WTC11 (cell line): ENCODE results near the gene SLC12A8.

Experiments used
- ATF3 ChIP-seq: sonication (generic); formaldehyde crosslinking; conservative IDR thresholded peaks from 2 replicates; pipeline ENCODE4 v1.8.1; 2022; ENCODE audit warnings: mild to moderate bottlenecking, missing genetic modification reagents
- IRF1 ChIP-seq: sonication (generic); formaldehyde crosslinking; IDR thresholded peaks from 2 replicates; pipeline ENCODE4 v1.8.0; 2023; ENCODE audit warnings: missing genetic modification reagents
- MAX ChIP-seq: sonication (generic); formaldehyde crosslinking; IDR thresholded peaks from 2 replicates; pipeline ENCODE4 v1.8.0; 2022; ENCODE audit warnings: mild to moderate bottlenecking, missing genetic modification reagents
- NR3C1 ChIP-seq: sonication (generic); formaldehyde crosslinking; conservative IDR thresholded peaks from 2 replicates; pipeline ENCODE4 v1.8.1; 2023; ENCODE audit warnings: low read depth, mild to moderate bottlenecking, missing genetic modification reagents
- OVOL2 ChIP-seq: fragments of 250-450 bp; sonication (Bioruptor Pico); IDR thresholded peaks from 2 replicates; pipeline ENCODE4 v1.9.0; 2021; ENCODE audit warnings: mild to moderate bottlenecking, borderline replicate concordance
- SMAD4 ChIP-seq: sonication (generic); formaldehyde crosslinking; IDR thresholded peaks from 2 replicates; pipeline ENCODE4 v1.8.0; 2022; ENCODE audit warnings: mild to moderate bottlenecking, missing genetic modification reagents
- USF2 ChIP-seq: sonication (generic); formaldehyde crosslinking; IDR thresholded peaks from 2 replicates; pipeline ENCODE4 v1.8.1; 2023; ENCODE audit warnings: mild to moderate bottlenecking, missing genetic modification reagents, moderate library complexity
- ZBTB21 ChIP-seq: sonication (generic); formaldehyde crosslinking; IDR thresholded peaks from 2 replicates; pipeline ENCODE4 v1.8.1; 2023; ENCODE audit warnings: mild to moderate bottlenecking, missing genetic modification reagents, borderline replicate concordance
- TF ChIP-seq, protein P1 (sequence below): fragments of 200-600 bp; IDR thresholded peaks from 2 replicates; pipeline ENCODE4 v1.8.0; 2022; ENCODE audit warnings: antibody characterized with exemption

DNA sequence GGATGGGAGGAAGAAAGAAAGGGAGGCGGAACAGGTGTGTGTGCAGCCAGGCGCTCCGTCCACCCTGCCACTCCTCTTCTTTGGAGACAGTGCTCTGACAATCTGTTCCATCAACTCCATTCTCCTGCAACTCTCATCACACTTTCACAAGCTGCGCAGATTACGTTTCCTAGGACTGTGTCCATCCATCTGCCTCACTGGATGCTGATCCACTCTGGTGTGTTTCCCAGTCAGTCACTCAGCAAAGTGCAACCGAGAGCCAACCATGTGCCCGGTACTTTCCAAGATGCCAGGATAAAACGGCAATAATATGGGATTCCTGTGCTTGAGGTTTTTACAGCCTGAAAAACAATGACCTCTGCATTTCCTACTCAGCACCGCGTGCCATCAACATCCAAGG lies 59.6 kb downstream of the SLC12A8 start:
- TF ChIP-seq, protein P1, sequence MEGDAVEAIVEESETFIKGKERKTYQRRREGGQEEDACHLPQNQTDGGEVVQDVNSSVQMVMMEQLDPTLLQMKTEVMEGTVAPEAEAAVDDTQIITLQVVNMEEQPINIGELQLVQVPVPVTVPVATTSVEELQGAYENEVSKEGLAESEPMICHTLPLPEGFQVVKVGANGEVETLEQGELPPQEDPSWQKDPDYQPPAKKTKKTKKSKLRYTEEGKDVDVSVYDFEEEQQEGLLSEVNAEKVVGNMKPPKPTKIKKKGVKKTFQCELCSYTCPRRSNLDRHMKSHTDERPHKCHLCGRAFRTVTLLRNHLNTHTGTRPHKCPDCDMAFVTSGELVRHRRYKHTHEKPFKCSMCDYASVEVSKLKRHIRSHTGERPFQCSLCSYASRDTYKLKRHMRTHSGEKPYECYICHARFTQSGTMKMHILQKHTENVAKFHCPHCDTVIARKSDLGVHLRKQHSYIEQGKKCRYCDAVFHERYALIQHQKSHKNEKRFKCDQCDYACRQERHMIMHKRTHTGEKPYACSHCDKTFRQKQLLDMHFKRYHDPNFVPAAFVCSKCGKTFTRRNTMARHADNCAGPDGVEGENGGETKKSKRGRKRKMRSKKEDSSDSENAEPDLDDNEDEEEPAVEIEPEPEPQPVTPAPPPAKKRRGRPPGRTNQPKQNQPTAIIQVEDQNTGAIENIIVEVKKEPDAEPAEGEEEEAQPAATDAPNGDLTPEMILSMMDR = no peak
- TF ChIP-seq ZBTB21 (CRISPR knock-in tag) (no peak), MAX (CRISPR knock-in tag) (no peak), IRF1 (CRISPR knock-in tag) (no peak), OVOL2 (CRISPR knock-in tag) (no peak), NR3C1 (CRISPR knock-in tag) (no peak), ATF3 (CRISPR knock-in tag) (no peak), USF2 (CRISPR knock-in tag) (no peak), SMAD4 (CRISPR knock-in tag) (no peak)
